Measurements from ENCODE around the gene VKORC1.
A peak's percentile ranks its signal among the peaks of the same experiment; 100 is the strongest.

Gene VKORC1

DNA sequence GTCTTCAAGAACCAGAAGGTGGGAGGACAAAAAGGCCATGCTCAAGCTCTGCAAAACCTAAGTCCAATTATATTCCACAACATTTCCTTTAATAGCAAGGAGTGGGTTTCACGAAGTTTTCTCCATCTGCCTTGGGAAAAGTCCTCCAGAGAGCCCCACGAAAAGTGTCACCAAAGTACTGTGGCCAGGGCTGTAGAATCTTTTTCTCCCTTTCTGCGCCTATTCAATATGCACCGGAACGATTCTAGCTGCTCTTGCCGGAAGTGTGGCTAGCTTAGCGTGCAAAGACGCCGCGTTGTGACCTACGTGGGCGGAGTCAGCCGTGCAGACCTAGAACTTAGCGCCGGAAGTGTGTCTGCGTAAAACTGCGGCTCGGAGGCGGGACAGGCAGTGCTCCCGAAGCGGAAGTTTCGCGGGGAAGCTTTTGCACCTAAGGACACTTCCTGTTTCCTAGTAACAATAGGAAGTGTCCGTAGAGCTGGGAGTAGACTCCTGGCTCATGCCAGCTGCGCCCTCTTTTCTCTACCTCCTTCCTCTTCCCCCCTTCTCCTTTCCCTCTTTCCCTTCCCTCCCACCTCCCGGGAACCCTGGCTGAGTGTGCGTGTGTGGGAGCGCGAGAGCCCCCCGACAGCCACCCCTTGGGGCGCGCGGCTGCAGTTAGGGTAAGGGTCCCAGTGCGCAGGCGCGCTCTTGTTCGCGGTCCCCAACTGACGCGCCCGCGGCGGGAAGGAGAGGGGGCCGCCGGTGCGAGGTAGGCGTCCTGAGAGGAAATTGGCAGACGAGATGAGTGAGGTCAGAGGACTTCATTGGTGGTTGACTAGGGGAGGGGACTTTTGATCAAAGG lies 20.4 kb downstream of the VKORC1 start, which contains the start of the genes ZNF646 and ZNF668:
TSS of gene ZNF646 (plus strand) at position 453 of the 844 bp plus-strand sequence. CDS start 1,903 bp downstream, outside the sequence.
TSS of gene ZNF668 (minus strand) at position 271 of the 844 bp plus-strand sequence. CDS start 9,781 bp downstream, outside the sequence.
- peak within 1 kb of the TSS; percentile 91 for H3K27ac ChIP-seq
- no peak for TF ChIP-seq ZFX (IDR thresholded peaks at IDR 0.05)
- TF ChIP-seq, protein P1, sequence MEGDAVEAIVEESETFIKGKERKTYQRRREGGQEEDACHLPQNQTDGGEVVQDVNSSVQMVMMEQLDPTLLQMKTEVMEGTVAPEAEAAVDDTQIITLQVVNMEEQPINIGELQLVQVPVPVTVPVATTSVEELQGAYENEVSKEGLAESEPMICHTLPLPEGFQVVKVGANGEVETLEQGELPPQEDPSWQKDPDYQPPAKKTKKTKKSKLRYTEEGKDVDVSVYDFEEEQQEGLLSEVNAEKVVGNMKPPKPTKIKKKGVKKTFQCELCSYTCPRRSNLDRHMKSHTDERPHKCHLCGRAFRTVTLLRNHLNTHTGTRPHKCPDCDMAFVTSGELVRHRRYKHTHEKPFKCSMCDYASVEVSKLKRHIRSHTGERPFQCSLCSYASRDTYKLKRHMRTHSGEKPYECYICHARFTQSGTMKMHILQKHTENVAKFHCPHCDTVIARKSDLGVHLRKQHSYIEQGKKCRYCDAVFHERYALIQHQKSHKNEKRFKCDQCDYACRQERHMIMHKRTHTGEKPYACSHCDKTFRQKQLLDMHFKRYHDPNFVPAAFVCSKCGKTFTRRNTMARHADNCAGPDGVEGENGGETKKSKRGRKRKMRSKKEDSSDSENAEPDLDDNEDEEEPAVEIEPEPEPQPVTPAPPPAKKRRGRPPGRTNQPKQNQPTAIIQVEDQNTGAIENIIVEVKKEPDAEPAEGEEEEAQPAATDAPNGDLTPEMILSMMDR (conservative IDR thresholded peaks at IDR 0.05) = no peak

DNA sequence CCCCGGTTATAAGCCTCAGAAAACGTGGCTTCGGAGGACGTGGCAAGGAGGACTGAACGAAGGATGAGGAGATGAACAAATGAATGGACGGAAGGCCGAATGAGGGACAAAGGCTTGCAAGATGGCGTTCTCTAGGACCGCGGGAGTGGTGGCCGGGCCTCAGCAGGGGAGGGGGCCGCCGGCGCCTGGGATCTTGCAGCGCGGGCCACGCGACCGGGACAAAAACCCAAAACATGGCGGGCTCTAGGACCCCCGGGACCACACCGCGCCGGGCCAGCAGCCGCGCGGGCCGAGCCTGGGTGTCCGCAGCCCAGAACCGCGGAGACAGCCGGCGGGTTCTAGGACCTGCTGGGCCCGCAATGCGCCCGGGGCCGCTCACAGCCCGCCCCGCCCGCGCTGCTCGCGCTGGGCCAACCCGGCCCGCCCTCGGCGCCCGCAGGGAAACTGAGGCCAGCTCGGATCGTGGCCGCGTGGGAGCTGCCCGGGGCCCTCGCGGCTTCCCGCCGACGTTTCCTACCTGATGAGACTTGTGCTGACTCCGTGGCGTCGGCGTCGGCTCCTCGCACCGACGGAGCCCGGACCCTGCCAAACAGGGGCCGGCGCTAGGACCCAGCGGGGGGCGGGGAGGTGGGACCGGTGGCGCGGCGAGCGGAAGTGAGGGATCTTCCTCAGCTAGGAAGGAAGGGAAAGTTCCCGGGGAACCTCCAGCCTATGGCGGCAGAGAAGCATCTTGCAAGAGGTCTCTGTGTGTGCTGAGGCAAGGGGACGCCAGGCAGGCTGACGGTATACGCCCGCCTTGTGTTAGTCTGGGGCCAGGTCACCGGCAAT lies 21.2 kb downstream of the VKORC1 start:
- TF ChIP-seq ZFX (IDR thresholded peaks at IDR 0.05) = peak; percentile 78; the same call in 1 of the 2 replicates
- TF ChIP-seq, protein P1 (conservative IDR thresholded peaks at IDR 0.05) = no peak
- H3K27ac ChIP-seq = peak overlapping the region; percentile 91

DNA sequence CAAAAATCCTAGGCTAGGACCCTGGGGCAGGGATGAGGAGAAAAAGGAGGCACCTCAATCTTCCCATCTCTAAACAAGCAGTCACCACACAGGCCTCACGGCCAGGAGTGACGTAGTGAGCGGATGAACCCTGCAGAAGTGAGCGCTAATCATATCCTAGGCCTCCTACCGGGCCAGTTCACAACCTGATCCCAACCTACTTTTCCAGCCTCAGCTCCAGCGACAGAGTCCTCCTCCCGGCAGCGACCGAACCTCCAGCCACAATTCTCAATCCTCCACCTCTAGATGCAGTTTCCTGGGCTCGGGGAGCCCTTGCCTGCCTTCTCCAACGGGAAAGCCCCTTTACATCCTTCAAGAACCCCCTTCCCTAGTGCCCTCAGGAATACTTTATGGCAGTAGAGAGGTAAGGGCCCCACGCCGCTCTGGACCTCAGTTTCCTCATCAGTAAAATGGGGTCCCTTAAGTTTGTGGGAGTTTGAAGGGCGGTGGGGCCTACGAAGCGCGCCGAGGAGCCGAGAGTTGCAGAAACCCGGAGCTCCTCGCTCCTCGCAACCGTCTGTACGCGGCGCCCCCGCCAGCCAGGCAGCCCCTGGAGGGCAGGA lies 22.0 kb downstream of the VKORC1 start:
- peak overlapping the region; percentile 91 for H3K27ac ChIP-seq
- TF ChIP-seq, protein P1 (conservative IDR thresholded peaks at IDR 0.05) = no peak
- no peak for TF ChIP-seq ZFX (IDR thresholded peaks at IDR 0.05)

DNA sequence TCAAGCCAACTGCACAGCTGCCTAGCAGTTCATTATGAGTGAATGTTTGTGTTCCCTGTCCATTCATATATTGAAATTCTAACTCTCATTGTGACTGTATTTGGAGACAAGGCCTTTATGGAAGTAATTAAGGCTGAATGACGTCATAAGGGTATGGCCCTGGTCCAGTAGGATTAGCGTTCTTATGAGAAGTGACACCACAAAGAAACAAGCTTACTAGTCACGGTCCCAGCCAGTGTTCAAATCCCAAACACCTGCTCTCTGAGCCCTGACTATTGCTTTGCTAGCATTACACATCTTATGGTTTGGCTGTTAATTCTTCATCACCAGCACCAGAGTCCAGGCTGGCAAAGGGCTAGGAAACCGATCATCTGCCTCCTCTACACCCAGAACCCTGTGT lies 22.7 kb downstream of the VKORC1 start:
- TF ChIP-seq, protein P1 (conservative IDR thresholded peaks at IDR 0.05) = no peak
- TF ChIP-seq ZFX (IDR thresholded peaks at IDR 0.05) = no peak
- H3K27ac ChIP-seq = peak overlapping the region; percentile 91

DNA sequence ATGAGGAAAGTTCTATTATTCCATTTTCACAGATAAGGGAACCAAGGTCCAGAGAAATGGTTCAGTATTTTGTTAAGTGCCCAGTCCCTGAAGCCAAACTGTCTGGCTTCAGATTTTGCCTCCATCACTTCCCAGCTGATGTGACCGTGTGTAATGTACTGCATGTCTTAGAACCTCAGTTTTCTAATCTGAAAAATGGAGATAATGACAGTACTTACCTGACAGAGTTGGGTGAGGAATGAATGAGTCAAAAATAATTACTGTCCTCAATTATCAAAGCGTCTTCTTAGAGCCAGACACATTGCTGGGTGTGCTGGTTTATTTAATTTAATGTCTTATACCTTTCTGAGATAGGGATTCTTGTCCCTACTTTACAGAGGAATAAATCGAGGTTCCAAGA lies 27.3 kb downstream of the VKORC1 start:
- H3K27ac ChIP-seq = no peak overlapping the region
- TF ChIP-seq ZFX (IDR thresholded peaks at IDR 0.05) = no peak
- TF ChIP-seq, protein P1 (conservative IDR thresholded peaks at IDR 0.05) = no peak

DNA sequence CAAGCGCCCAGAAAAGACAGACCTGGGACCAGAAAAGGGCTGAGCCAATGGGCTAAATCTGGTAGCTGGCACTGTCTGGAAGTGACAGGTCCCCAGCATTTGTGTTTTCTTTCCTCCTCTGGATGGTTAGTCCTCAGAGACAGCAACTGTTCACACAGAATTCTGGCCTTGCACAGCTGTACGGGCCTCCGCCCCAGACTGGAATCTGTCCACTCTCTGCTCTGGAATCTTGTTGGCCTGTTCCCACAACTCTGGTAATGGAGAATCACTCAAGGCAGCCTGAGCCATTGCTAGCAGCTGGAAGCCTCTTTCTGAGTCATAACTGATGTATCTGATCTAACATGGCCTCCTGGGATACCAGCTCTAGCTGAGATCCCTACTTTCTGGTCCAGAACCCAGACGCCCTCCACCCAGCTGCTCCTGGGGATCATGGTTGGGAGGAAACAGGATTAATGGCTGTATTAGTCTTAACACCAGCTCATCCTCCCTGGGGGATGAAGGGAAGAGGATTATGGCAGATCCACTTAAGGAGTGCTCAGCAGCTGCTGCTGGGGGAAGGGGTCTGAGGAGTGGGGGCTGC lies 29.6 kb downstream of the VKORC1 start:
- H3K27ac ChIP-seq = no peak overlapping the region
- TF ChIP-seq, protein P1 (conservative IDR thresholded peaks at IDR 0.05) = no peak
- no peak for TF ChIP-seq ZFX (IDR thresholded peaks at IDR 0.05)

All from C4-2B (cell line).